Measurements from ENCODE around the gene SEPTIN10. TPM values are rescaled to one million over a fixed set of nuclear protein-coding genes. Genes with fewer than 3 reads are reported as not detected.
"Not testable (repeated sequence)": the region's sequence is repeated elsewhere in the genome, so short reads cannot be mapped to it uniquely, and the experiment has no call there.

SEPTIN10 gene
- total and polyA plus RNA-seq, 2 experiments from 2014 or later = 52.3 to 85.1 TPM

DNA sequence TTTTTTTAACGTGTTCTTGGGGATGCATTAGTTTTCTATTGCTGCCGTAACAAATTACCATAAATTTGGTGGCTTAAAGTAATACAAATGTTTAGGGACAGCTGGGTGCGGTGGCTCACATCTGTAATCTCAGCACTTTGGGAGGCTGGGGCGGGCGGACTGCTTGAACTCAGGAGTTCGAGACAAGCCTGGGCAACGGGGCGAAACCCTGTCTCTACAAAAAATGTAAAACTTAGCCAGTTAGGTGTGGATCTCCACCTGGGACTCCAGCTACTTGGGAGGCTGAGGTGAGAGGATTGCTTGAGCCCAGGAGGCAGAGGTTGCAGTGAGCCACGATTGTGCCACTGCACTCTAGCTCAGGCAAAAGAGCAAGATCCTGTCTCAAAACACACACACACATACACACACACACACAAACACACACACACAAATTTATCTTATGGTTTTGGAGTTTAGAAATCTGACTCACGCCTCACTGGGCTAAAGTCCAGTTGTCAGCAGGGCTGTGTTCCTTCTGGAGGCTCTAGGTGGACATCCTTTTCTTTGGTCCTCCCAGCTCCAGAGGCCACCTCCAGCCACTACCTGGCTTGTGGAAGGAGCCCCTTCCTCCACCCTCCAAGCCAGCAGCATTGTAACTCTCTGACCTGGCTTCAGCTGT lies 76.1 kb downstream of the SEPTIN10 start:
- H3K4me2 ChIP-seq = no peak overlapping the region
- DNase-seq (ENCODE audit: low spot score) (no peak), ATAC-seq (no peak)
- H3K27ac ChIP-seq (ENCODE audit: low read depth) = no peak overlapping the region
- Mint-ChIP-seq H3K27me3 (ENCODE audit: insufficient read depth, low read depth, poor library complexity) (peaks cover 2% of the 10 kb centered on the region), H3K4me1 (peaks cover 5% of the 10 kb centered on the region; the same call in 1 of the 3 replicates), H3K36me3 (ENCODE audit: low read depth) (peaks cover 7% of the 10 kb centered on the region), H3K9me3 (peaks cover 17% of the 10 kb centered on the region), H3K4me3 (no peak overlapping the region), H3K27ac (no peak overlapping the region)
- H3K4me1 ChIP-seq (ENCODE audit: insufficient read depth) = no peaks in the 10 kb centered on the region
- H2AFZ ChIP-seq = no peak overlapping the region
- no peaks in the 10 kb centered on the region for H3K79me2 ChIP-seq (replicated peaks; ENCODE audit: insufficient read depth)
- no peaks in the 10 kb centered on the region for H3K36me3 ChIP-seq (ENCODE audit: insufficient read depth)
- no peaks in the 10 kb centered on the region for H3K9me2 ChIP-seq (ENCODE audit: insufficient read depth)
- H3K4me3 ChIP-seq = no peak overlapping the region
- no peaks in the 10 kb centered on the region for H3K27me3 ChIP-seq (ENCODE audit: insufficient read depth)
- H4K20me1 ChIP-seq (replicated peaks; ENCODE audit: insufficient read depth) = peaks cover 3% of the 10 kb centered on the region; the same call in 1 of the 2 replicates
- TF ChIP-seq CREB1 (CRISPR knock-in tag; IDR thresholded peaks at IDR 0.05; ENCODE audit: low read depth) (no peak), EZH2 (IDR thresholded peaks at IDR 0.05; ENCODE audit: low read depth, unreplicated experiment) (no peak), STAT1 (IDR thresholded peaks at IDR 0.05; ENCODE audit: unreplicated experiment) (no peak)
- TF ChIP-seq, protein P1, sequence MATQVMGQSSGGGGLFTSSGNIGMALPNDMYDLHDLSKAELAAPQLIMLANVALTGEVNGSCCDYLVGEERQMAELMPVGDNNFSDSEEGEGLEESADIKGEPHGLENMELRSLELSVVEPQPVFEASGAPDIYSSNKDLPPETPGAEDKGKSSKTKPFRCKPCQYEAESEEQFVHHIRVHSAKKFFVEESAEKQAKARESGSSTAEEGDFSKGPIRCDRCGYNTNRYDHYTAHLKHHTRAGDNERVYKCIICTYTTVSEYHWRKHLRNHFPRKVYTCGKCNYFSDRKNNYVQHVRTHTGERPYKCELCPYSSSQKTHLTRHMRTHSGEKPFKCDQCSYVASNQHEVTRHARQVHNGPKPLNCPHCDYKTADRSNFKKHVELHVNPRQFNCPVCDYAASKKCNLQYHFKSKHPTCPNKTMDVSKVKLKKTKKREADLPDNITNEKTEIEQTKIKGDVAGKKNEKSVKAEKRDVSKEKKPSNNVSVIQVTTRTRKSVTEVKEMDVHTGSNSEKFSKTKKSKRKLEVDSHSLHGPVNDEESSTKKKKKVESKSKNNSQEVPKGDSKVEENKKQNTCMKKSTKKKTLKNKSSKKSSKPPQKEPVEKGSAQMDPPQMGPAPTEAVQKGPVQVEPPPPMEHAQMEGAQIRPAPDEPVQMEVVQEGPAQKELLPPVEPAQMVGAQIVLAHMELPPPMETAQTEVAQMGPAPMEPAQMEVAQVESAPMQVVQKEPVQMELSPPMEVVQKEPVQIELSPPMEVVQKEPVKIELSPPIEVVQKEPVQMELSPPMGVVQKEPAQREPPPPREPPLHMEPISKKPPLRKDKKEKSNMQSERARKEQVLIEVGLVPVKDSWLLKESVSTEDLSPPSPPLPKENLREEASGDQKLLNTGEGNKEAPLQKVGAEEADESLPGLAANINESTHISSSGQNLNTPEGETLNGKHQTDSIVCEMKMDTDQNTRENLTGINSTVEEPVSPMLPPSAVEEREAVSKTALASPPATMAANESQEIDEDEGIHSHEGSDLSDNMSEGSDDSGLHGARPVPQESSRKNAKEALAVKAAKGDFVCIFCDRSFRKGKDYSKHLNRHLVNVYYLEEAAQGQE (IDR thresholded peaks at IDR 0.05; ENCODE audit: unreplicated experiment) = no peak
- TF ChIP-seq, protein P2, sequence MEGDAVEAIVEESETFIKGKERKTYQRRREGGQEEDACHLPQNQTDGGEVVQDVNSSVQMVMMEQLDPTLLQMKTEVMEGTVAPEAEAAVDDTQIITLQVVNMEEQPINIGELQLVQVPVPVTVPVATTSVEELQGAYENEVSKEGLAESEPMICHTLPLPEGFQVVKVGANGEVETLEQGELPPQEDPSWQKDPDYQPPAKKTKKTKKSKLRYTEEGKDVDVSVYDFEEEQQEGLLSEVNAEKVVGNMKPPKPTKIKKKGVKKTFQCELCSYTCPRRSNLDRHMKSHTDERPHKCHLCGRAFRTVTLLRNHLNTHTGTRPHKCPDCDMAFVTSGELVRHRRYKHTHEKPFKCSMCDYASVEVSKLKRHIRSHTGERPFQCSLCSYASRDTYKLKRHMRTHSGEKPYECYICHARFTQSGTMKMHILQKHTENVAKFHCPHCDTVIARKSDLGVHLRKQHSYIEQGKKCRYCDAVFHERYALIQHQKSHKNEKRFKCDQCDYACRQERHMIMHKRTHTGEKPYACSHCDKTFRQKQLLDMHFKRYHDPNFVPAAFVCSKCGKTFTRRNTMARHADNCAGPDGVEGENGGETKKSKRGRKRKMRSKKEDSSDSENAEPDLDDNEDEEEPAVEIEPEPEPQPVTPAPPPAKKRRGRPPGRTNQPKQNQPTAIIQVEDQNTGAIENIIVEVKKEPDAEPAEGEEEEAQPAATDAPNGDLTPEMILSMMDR (conservative IDR thresholded peaks at IDR 0.05; ENCODE audit: low read depth in 2 of 2) = no peak
- no peaks in the 10 kb centered on the region for H3F3A ChIP-seq (replicated peaks; ENCODE audit: low read depth)

- not testable (repeated sequence) for H3F3A ChIP-seq (replicated peaks; ENCODE audit: low read depth); H3K9me2 ChIP-seq (ENCODE audit: insufficient read depth); H3K36me3 Mint-ChIP-seq (ENCODE audit: low read depth); H3K4me1 ChIP-seq (ENCODE audit: insufficient read depth); H2AFZ ChIP-seq; H3K79me2 ChIP-seq (replicated peaks; ENCODE audit: insufficient read depth); ATAC-seq; H3K4me3 ChIP-seq; H3K4me3 Mint-ChIP-seq; H3K4me2 ChIP-seq; DNase-seq (ENCODE audit: low spot score); H3K27me3 ChIP-seq (ENCODE audit: insufficient read depth); H3K27ac ChIP-seq (ENCODE audit: low read depth); H3K27me3 Mint-ChIP-seq (ENCODE audit: insufficient read depth, low read depth, poor library complexity); H4K20me1 ChIP-seq (replicated peaks; ENCODE audit: insufficient read depth); H3K27ac Mint-ChIP-seq; H3K4me1 Mint-ChIP-seq; H3K36me3 ChIP-seq (ENCODE audit: insufficient read depth)
- H3K9me3 Mint-ChIP-seq = peaks cover 17% of the 10 kb centered on the region
Observed at GRCh38 chr2:109536556-109536955, 77.2 kb downstream of the SEPTIN10 start.
